DND-41 (cell line): ENCODE results near the gene APCDD1L.

Experiments
- EZH2 ChIP-seq: IDR thresholded peaks from 3 replicates; pipeline ENCODE4 v1.6.1; 2012; ENCODE audit warnings: borderline replicate concordance, low read depth, mild to moderate bottlenecking, moderate library complexity, low read length, inconsistent platforms; ENCODE audit not compliant: severe bottlenecking
- TF ChIP-seq, protein P1 (sequence below): IDR thresholded peaks from 2 replicates; pipeline ENCODE4 v1.5.1; 2012; ENCODE audit warnings: borderline replicate concordance, low read length, moderate library complexity, mild to moderate bottlenecking; ENCODE audit not compliant: poor library complexity, severe bottlenecking; ENCODE audit errors: extremely low read depth

DNA sequence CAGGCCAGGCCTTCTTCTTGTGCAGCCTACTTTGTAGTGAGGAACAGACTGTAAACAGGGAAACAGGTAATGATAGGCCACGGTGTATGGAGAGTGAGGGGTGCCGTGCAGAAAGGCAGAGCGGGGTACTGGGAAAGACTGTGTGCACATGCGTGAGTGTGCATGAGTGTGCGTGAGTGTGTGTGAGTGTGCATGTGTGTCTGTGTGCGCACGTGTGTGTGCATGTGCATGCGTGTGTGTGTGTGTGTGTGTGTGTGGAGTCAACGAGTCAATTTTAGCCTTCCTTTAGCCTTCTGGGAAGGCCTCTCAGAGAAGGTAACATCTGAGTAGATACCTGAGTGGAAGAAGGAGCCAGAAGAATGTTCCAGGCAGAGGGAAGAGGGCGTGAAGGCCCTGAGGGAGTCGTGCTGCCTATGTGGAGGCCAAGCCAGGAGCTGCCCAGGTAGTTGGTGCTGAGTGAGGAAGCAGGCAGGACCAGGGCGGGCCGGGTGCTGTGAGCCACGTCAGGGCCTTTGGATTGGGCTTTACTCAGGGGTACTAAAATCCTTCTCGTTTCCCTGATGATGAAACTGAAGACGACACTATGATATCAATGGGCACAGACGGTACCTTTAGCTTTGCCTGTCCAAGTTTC lies 6.3 kb downstream of the APCDD1L start:
- TF ChIP-seq, protein P1, sequence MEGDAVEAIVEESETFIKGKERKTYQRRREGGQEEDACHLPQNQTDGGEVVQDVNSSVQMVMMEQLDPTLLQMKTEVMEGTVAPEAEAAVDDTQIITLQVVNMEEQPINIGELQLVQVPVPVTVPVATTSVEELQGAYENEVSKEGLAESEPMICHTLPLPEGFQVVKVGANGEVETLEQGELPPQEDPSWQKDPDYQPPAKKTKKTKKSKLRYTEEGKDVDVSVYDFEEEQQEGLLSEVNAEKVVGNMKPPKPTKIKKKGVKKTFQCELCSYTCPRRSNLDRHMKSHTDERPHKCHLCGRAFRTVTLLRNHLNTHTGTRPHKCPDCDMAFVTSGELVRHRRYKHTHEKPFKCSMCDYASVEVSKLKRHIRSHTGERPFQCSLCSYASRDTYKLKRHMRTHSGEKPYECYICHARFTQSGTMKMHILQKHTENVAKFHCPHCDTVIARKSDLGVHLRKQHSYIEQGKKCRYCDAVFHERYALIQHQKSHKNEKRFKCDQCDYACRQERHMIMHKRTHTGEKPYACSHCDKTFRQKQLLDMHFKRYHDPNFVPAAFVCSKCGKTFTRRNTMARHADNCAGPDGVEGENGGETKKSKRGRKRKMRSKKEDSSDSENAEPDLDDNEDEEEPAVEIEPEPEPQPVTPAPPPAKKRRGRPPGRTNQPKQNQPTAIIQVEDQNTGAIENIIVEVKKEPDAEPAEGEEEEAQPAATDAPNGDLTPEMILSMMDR: no peak
- no peak for TF ChIP-seq EZH2
